GM12878 (cell line): ENCODE results near the gene GPR18. TPM values are rescaled to one million over a fixed set of nuclear protein-coding genes. Genes with fewer than 3 reads are reported as not detected.

Experiments used
- ATAC-seq: fragments of 200-7000 bp; cut with Tn5 transposase; 3 replicates; pipeline ENCODE4 v1.9.1; 2020; ENCODE audit warnings: mild to moderate bottlenecking, moderate library complexity
- BruUV-seq: library from RNA; stranded (reverse); fragments of 400-500 nt; replicated peaks from 2 replicates; lab custom pipeline; 2021; lab: Mats Ljungman, UMichigan
- CTCF ChIA-PET: fragments of 300-600 bp; sonication (Branson Sonifier 250); formaldehyde crosslinking; extraction: SDS; loops from one replicate; lab custom pipeline; 2021; ENCODE audit warnings: inconsistent platforms; lab: Yijun Ruan, JAX
- POLR2A ChIA-PET: fragments of 350-600 bp; formaldehyde crosslinking; extraction: SDS; loops from one replicate; lab custom pipeline; 2021; ENCODE audit warnings: inconsistent platforms; lab: Charles Lee
- RAD21 ChIA-PET: fragments of 300-600 bp; sonication (Branson Sonifier 250); formaldehyde crosslinking; loops from one replicate; lab custom pipeline; 2023; ENCODE audit warnings: antibody characterized with exemption; ENCODE audit not compliant: unreplicated experiment; lab: Charles Lee
- SMC1A ChIA-PET: fragments of 300-600 bp; sonication (Branson Sonifier 250); formaldehyde crosslinking; loops from one replicate; lab custom pipeline; 2023; ENCODE audit not compliant: unreplicated experiment, uncharacterized antibody; lab: Charles Lee
- DNase-seq: peaks from one replicate; pipeline ENCODE4 v3.0.0-alpha.2; 2011; ENCODE audit warnings: low read depth, low spot score
- FAIRE-seq: peaks from 3 replicates; lab custom pipeline; 2011; peaks lifted over from hg19 to GRCh38; lab: Jason Lieb, UNC
- H2AFZ ChIP-seq: 2 replicates; pipeline ENCODE4 v1.6.0; 2011; ENCODE audit warnings: low read depth, low read length, control low read depth; ENCODE audit not compliant: control insufficient read depth
- H3K27ac ChIP-seq: 2 replicates; pipeline ENCODE4 v1.5.1; 2011; ENCODE audit warnings: control low read depth; ENCODE audit not compliant: control insufficient read depth, insufficient read depth
- H3K27me3 ChIP-seq, 2 experiments: replicated peaks in 1 of 2; 2 replicates each; pipeline versions ENCODE4 v1.6.0 to v1.6.1; 2011; ENCODE audit warnings: low read length in 1 of 2; ENCODE audit not compliant: control insufficient read depth in 2 of 2, insufficient read depth in 2 of 2
- H3K36me3 ChIP-seq, 2 experiments: 2 replicates each; pipeline ENCODE4 v1.5.1; 2011; ENCODE audit warnings: low read length in 1 of 2; ENCODE audit not compliant: control insufficient read depth in 2 of 2, insufficient read depth in 2 of 2
- H3K4me1 ChIP-seq: 2 replicates; pipeline ENCODE4 v1.6.1; 2011; ENCODE audit warnings: mild to moderate bottlenecking, low read length, moderate library complexity, mixed read lengths; ENCODE audit not compliant: control insufficient read depth, insufficient read depth
- H3K4me2 ChIP-seq: 2 replicates; pipeline ENCODE4 v1.6.0; 2011; ENCODE audit warnings: control low read depth; ENCODE audit not compliant: control insufficient read depth, insufficient read depth
- H3K4me3 ChIP-seq: fragments of 200-600 bp; sonication (generic); 2 replicates; pipeline ENCODE4 v1.5.1; 2016
- H3K79me2 ChIP-seq: 2 replicates; pipeline ENCODE4 v1.6.0; 2011; ENCODE audit warnings: low read length; ENCODE audit not compliant: control insufficient read depth, insufficient read depth
- H3K9ac ChIP-seq: 2 replicates; pipeline ENCODE4 v1.8.0; 2011; ENCODE audit warnings: low read length, control low read depth, mixed read lengths; ENCODE audit not compliant: control insufficient read depth, insufficient read depth
- H3K9me3 ChIP-seq: replicated peaks from 3 replicates; pipeline ENCODE4 v1.5.1; 2011; ENCODE audit warnings: mild to moderate bottlenecking, low read length; ENCODE audit not compliant: control insufficient read depth, insufficient read depth
- H4K20me1 ChIP-seq: 2 replicates; pipeline ENCODE4 v1.6.0; 2011; ENCODE audit not compliant: control insufficient read depth, insufficient read depth
- NFYA ChIP-seq: IDR thresholded peaks from 2 replicates; pipeline ENCODE4 v1.6.1; 2011; ENCODE audit warnings: low read depth, mild to moderate bottlenecking, low read length, improper control_type of control experiment, borderline replicate concordance
- NR2F1 ChIP-seq: fragments of 450-650 bp; conservative IDR thresholded peaks from 2 replicates; pipeline ENCODE4 v1.6.1; 2017; ENCODE audit warnings: mild to moderate bottlenecking
- POLR2AphosphoS5 ChIP-seq: IDR thresholded peaks from 2 replicates; pipeline ENCODE4 v1.6.1; 2011; ENCODE audit warnings: mild to moderate bottlenecking, low read length, inconsistent platforms
- WGBS: methylation state at CpG from one replicate; pipeline ENCODE4 v1.1.6; 2016; ENCODE audit warnings: low lambda C conversion rate; ENCODE audit not compliant: insufficient replicate concordance, insufficient coverage; ENCODE audit errors: missing lambda C conversion rate; 5-methylcytosine and 5-hydroxymethylcytosine counted together
- in situ Hi-C: fragments of 300-500 bp; cut with MboI; formaldehyde crosslinking; loops from 9 replicates; pipeline ENCODE4 v1.14.3; 2018; ENCODE audit warnings: mixed read lengths
- intact Hi-C: fragments of 100-400 bp; cut with micrococcal nuclease; formaldehyde crosslinking; loops from one replicate; pipeline ENCODE4 v1.14.2; 2022; ENCODE audit not compliant: unreplicated experiment
- polyA plus RNA-seq, 11 experiments: library from polyadenylated mRNA; depleted of rRNA in 4 of 11; unstranded in 6 of 11; stranded (reverse) in 5 of 11; fragments of >200 nt; fragmentation: Nextera tagmentation in 4 of 11; fragmentation: Illumina TruSeq in 1 of 11; extraction: Ambion mirVana in 4 of 11; extraction: Trizol in 1 of 11; gene quantifications; 1 replicate in 1 of 11; 2 replicates in 10 of 11; pipeline versions ENCODE4 v1.2.1 to v1.2.3, GENCODE V29; 2011 to 2016; ENCODE audit warnings: inconsistent platforms in 2 of 11, missing spikeins in 2 of 11, low read depth in 1 of 11
- total RNA-seq, 4 experiments: library from RNA; depleted of rRNA in 3 of 4; stranded (reverse); fragments of >200 nt in 3 of 4; fragmentation: Illumina TruSeq in 1 of 4; extraction: Trizol in 1 of 4; gene quantifications; 2 replicates each; pipeline versions ENCODE4 v1.2.1 to v1.2.3, GENCODE V29; 2013 to 2021
- TF ChIP-seq, protein P1 (sequence below): IDR thresholded peaks from 2 replicates; pipeline ENCODE4 v1.6.1; 2011; ENCODE audit warnings: borderline replicate concordance, low read depth, mild to moderate bottlenecking, moderate library complexity, mixed read lengths, low read length; ENCODE audit not compliant: insufficient read depth; ENCODE audit errors: extremely low read length

Gene GPR18
- total and polyA plus RNA-seq, 10 of the 15 experiments (the other 5 are each of a cell fraction or from before 2014, with no cell fraction given) = 3.3 to 12.9 (median 5.2) TPM

DNA sequence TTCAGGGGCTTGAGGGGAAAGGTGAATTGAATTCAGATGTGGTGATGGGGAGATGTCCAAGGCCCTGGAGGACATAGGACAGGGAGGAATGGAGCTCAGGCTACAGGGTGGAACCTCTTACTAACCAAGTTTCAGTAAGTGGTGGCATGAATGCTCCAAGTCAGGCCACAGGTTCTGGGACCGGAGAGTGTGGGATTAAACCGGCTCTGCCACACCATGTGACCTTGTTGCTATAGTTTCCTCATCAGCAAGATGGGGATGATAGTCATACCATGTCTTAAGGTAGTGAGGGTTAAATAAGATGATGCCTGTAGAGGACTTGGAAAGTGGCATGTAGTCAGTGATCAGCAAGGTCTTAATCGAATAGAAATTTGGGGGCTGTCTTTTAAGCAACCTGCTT is 32.7 kb upstream of the GPR18 start:
- Histone ChIP-seq H3K36me3 (peaks cover 5 to 14% of the 10 kb centered on the region in 2 experiments), H3K79me2 (peaks cover 48% of the 10 kb centered on the region), H3K4me1 (peaks cover 41% of the 10 kb centered on the region), H3K4me3 (no peak overlapping the region), H3K4me2 (no peak overlapping the region), H3K27me3 (no peaks in the 10 kb centered on the region), H4K20me1 (peaks cover 3% of the 10 kb centered on the region; the same call in 1 of the 2 replicates), H3K27ac (no peak overlapping the region), H3K9me3 (no peaks in the 10 kb centered on the region), H3K9ac (no peak overlapping the region), H2AFZ (no peak overlapping the region)
- 91% methylated on average over 3 of the region's 3 CpGs for WGBS
- no TSS peak for BruUV-seq
- SMC1A ChIA-PET = interaction anchor here (1.1 to 1.5 kb wide), 3 partner anchors 16 to 21 kb away, joined by 3 to 6 read pairs (median 4); no protein-coding TSS in a partner anchor
- RAD21 ChIA-PET = interaction anchor here (1.0 to 3.9 kb wide), 3 partner anchors 21 to 76 kb away, joined by 4 to 20 read pairs (median 5); no protein-coding TSS in a partner anchor
- ATAC-seq (peak; percentile 6), DNase-seq (no peak), FAIRE-seq (no peak)
- CTCF ChIA-PET = interaction anchor here (0.6 kb wide), 1 partner anchor 96 kb away, joined by 3 read pairs; no protein-coding TSS in a partner anchor
- in situ Hi-C loops = no loop called here
- intact Hi-C loops = no loop called here
- no peak for TF ChIP-seq NR2F1
- peak; percentile 24; the same call in 1 of the 2 replicates for TF ChIP-seq POLR2AphosphoS5
- no peak for TF ChIP-seq NFYA
- TF ChIP-seq, protein P1, sequence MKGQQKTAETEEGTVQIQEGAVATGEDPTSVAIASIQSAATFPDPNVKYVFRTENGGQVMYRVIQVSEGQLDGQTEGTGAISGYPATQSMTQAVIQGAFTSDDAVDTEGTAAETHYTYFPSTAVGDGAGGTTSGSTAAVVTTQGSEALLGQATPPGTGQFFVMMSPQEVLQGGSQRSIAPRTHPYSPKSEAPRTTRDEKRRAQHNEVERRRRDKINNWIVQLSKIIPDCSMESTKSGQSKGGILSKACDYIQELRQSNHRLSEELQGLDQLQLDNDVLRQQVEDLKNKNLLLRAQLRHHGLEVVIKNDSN = peak; percentile 42
- POLR2A ChIA-PET = interaction anchor here (1.0 kb wide), 1 partner anchor 19 kb away, joined by 3 read pairs; no protein-coding TSS in a partner anchor
